Inflammatory macrophage treated with lipopolysaccharide for 1 hour (primary cell): ENCODE results near the gene SLC30A3.
"Not testable (repeated sequence)": the region's sequence is repeated elsewhere in the genome, so short reads cannot be mapped to it uniquely, and the experiment has no call there.

Experiments
- DNase-seq, 2 donors: peaks; one replicate each; pipeline ENCODE4 v3.0.0-alpha.2; 2020 to 2022

The SLC30A3 gene, protein sequence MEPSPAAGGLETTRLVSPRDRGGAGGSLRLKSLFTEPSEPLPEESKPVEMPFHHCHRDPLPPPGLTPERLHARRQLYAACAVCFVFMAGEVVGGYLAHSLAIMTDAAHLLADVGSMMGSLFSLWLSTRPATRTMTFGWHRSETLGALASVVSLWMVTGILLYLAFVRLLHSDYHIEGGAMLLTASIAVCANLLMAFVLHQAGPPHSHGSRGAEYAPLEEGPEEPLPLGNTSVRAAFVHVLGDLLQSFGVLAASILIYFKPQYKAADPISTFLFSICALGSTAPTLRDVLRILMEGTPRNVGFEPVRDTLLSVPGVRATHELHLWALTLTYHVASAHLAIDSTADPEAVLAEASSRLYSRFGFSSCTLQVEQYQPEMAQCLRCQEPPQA

DNA sequence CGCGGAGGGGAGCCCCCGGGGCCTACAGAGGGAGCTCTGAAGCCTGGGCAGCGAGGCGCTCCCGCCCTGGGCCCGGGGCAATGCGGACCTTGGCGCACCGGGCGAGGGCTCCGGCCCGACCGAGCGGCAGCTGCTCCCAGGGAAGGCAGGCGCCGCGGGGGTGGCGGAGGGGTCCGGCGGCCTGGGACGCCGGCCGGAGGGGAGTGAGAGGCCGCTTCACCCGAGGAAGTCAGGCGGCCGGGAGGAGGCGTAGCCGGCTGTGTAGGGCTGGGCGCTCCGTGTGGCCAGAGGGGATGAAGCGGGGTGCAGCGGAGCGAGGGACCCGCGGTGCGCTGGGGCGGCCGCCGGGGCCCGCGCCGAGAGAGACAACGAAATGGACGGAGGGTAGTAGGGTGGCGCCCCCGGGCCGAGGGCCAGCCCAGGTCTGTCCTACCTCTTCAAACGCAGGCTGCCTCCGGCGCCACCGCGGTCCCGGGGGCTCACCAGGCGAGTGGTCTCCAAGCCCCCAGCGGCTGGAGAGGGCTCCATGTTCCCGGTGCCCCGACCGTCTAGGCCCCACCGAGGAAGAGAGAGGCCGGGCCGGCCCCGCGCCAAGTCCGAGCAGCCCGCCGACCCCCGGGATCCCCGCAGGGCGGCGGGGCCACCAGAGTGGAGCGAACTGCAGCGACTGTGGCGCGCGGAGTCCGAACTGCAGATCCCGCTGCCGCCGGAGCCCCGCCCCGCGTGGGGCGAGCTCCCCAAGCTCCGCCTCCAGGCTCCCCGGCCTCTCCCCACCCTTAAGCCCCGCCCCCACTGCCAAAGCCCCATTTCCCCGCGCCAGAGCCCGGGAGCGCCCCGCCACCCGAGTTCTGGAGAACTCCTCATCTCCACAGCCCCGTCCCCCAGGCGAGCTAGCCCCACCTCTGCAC is at the start of gene SLC30A3:
Gene SLC30A3, minus strand, starts transcription at position 669 of the 908 bp plus-strand sequence. Its CDS starts 141 bp downstream, at position 528.
- DNase-seq = peak; percentile 65 to 72

DNA sequence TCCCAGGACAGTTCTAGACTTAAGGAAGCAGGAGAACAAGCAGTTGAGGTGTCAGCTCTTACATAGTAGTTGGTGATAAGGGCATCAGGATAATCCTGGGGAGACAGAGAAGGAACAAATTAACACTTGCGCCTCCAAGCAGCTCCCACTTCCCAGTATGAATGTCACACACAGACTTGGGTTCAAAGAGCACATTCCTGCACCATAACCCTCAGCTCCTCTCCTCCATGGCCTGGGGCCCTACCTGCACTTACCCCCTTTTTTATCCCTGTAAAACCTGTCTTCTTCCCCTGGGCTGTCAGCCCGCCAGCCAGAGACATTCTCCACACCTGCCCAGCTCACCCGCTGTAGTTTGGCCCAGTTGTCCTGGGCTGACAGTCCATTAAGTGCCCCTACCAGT is 49.3 kb upstream of the SLC30A3 start:
- DNase-seq = no peak

DNA sequence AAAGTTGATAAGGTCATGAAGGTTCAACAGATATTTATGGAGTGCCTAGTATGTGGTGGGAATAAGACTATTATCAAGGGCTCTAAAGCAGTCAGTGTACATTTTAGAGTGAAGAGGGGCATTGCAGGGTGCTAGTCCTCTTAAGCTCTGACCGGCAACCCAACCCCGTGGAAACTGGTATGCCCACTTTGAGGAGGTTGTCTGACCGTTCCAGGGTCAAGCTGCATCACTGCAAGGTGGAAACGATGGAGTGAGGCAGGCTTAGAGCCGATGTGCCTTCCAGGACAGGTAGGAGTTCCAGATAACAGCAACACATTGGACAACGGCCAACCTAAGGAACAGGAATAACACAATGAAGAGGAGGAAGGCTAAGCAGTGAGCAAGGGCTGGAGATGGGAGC is 46.8 kb upstream of the SLC30A3 start:
- DNase-seq = no peak

DNA sequence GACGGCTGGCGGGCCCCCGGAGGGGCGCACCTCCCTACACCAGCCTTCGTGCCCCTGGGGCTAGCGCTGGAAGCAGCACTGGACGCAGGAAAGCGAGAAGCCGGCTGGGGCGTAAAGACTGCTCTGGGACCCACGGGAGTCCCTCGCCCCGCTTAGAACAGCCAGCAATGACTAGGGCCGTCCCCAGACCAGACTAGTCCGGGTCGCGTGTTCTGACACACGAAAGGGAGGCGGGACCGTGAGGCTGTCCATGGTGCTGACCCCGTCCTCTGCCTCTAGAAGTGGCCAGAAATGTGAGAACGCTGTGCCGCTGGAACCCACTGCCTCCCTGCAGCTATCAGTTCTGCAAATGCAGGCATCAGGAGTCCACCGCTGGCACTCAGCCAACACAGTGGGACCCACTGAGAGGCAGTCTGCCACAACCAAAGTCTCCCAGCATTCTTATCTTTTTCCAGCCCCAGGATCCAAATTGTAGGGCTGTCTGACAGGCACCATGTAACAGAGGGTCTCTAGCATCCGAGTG is 45.6 kb upstream of the SLC30A3 start, which contains the start of gene UCN:
Gene UCN, minus strand, starts transcription at position 87 of the 523 bp plus-strand sequence. CDS start 550 bp downstream, outside the sequence.
- DNase-seq = no peak

DNA sequence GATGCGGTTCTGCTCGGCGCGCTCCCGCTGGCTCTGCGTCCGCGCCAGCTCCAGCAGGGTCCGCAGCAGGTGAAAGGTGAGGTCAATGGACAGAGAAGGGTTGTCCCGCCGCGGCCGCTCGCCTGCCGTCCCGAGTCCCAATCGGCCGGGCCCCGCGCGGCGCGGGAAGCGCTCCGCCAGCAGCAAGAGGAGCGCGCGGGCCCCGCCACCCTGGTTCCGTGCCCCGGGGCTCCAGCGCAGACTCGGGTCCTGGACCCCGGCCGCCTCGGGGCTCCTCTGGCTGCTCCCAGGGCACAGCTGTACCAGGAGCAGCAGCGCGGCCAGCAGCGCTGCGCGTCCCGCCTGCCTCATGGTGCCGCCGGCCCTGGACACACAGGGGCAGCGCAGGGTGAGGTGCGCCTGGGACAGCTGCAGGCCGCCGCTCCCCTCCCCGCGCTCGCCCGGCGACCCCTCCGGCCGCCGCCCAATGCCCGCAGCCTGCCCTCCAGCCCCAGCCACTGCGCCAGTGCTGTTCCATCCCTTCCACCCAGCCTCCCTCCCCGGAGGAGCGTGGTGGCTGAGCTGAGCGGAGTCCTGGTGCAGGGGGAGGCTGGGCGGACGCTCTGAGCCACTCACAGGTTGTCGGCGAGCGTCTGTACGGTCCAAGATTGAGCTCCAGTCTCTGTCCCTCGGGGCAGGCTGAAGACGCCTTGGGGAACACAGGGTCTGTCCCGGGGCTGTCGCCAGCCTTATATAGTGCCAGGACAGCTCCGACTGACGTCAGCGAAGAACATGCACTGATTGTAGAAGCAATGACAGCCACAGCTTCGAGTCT is 44.9 kb upstream of the SLC30A3 start:
- no peak for DNase-seq

DNA sequence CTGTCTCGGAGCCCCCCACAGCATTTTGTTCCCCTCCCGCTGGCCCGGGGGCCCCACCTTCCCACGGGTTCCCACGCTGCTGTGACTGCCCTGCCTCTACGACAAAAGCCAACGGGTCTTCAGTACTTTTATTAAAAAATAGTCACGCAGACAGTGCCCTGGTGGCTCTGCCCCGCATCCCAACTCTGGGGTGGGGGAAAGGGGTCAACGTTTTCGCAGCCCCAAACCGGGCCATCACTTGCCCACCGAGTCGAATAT is 44.4 kb upstream of the SLC30A3 start:
- DNase-seq = no peak

DNA sequence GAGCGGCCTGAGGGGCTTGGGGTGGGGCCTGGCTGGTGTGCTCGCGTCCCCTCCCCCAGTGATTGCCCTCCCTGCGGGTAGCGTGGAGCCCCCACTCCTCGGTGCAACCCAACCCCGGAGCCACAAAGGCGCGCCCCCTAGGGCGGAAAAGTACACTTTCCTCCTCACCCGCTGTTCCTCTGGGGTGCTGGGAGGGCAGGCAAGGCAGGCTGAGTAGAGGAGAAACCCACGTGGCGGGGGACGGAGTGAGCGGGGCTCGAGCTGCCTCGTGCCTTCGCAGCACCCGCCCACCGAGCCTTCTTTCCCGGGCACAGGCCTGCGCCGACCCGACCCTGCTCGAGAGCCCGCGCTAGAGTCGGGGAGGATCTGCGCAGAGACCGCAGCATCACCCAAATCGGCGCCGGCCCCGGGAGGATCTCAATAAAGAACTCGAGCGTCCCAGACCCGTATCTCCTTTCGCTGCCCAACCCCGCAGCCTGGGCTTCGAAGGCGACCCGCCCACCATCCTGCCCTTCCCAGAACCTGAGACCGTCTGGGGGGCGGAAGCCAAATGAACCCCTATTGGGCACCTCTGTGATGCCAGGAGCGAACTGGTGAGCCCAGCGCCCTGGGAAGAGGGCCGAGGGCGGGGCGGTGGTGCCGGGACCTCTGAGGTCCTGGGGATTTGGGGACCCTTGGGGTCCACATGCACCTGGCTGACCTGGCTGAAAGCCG is 43.9 kb upstream of the SLC30A3 start:
- DNase-seq = no peak

DNA sequence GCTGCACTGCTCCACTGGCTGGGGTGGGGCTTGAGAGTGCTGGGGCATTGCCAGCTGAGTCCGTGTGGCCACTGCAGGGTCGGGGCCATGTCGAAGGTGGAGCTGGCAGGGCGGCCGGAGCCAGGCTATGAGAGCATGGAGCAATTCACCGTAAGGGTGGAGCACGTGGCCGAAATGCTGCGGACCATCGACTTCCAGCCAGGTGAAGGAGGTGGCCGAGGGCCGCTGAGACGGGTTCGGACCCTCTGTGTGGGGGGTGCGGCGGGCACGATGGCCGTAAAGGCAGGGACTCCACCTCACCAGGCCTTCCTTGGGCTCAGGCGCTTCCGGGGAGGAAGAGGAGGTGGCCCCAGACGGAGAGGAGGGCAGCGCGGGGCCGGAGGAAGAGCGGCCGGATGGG is 43.3 kb upstream of the SLC30A3 start:
- no peak for DNase-seq

DNA sequence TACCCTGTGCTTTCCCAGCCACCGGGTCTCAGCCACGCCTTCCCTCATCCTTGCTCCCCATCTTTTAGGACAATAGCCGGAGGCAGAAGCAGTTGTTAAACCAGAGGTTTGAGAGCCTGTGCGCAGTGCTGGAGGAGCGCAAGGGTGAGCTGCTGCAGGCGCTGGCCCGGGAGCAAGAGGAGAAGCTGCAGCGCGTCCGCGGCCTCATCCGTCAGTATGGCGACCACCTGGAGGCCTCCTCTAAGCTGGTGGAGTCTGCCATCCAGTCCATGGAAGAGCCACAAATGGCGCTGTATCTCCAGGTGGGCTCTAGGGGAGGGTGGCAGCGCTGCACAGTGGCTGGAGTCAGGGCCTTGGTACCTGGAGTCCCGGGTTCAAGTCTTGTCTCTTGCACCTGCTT is 42.7 kb upstream of the SLC30A3 start:
- DNase-seq = no peak

DNA sequence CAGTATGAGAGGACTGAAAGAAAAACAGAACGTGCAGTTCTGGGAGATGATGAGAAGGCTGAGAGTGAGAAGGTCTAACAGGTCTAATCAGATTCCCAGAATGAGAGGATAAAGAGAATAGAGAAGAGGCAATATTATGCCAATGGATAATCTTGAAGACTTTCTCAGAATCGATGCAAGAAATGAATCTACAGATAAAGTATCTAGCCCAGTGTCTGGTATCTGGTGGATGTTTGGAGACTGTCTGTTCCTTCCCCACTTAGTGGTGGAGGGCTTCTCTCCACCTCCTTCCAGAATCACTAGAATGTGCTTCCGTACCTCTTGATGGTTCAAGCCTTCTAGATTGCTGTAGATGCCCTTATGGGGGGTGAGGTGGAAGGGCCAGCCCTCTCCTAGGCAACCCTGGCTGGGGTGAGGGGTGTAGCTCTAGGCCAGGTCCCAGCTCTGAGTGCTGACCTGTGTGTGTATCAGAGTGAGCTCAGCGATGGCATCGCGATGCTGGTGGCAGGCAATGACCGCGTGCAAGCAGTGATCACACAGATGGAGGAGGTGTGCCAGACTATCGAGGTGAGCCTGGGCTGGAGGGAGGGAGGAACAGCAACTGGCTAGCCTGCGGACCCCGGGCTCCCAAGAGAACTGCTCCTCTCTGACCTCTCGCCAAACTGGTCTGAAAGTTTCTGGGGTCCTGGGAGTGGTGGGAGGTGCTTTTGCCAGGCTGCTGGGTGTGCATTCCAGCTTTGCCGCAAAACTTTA is 41.8 kb upstream of the SLC30A3 start:
- no peak for DNase-seq

DNA sequence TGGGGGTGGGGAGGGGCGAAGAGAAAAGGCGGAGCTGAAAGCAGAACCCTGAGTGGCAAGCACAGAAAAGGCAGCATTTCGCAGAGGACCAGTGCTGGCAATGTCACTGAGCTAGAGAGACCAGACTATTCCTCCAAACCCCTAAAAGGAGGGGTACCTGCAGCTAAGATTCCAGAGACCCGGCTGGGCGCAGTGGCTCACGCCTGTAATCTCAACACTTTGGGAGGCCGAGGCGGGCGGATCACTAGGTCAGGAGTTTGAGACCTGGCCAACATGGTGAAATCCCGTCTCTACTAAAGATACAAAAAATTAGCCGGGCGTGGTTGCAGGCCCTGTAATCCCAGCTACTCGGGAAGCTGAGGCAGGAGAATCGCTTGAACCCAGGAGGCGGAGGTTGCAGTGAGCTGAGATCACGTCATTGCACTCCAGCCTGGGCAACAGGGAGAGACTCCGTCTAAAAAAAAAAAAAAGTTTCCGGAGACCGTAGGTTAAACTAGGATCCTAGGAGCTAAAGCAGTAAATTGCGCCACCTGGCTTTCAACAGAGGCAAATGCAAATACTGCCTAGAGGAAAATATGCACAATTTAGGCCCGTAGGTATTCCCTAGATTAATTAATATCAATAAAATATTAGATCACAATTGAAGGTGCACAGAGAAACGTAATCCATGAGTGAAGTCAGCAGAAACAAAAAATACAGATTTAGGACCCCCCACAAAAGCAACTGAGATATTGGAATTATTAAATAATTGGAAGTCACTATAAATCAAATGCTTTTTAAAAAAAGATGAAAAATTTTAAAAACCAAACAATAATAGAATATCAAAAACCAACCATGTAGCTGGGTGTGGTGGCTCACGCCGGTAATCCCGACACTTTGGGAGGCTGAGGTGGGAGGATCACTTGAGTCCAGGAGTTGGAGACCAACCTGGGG is 40.5 kb upstream of the SLC30A3 start:
- DNase-seq = peak; percentile 80 to 81

DNA sequence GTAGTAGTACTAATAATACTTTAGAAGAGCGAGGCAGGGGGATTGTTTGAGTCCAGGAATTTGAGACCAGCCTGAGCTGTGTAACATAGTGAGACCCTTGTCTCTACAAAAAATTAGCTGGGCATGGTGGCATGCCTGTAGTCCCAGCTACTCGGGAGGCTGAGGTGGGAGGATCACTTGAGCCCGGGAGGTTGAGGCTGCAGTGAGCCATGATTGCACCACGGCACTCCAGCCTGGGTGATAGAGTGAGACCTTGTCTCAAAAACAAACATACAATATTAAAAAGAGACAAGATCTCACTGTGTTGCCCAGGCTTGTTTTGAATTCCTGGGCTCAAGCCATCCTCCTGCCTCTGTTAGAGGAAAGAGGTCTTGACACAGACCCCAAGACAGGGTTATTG is 37.8 kb upstream of the SLC30A3 start:
- not testable (repeated sequence) for DNase-seq

DNA sequence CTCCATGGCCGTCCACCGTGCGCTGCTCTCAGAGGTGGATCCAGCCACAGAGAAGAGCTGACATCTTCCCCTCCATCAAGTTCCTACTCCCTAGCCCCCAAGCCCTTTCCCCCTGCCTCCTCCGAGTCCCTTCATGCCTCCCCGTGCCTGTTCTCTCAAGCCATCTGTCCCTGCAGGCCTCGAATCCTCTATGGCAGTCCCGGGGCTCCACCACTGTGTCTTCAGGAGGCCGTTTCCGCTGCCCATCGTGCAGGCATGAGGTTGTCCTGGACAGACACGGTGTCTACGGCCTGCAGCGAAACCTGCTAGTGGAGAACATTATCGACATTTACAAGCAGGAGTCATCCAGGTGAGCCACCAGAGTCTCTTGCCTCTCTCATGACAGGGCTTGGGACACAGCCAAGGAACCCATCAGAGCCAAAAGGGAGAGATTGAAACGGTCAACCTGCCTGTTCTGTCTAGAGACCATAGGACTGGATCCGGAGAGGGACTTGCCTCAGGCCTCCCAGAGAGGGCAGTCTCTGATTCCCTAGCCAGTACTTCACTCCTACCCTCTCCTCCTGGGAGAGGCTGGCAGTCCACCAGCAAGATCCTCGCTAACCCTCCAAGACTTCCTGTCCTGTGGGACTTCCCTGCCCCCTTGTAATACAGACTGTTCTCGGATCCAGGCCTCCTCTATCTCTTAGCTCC is 35.7 kb upstream of the SLC30A3 start:
- DNase-seq = no peak

DNA sequence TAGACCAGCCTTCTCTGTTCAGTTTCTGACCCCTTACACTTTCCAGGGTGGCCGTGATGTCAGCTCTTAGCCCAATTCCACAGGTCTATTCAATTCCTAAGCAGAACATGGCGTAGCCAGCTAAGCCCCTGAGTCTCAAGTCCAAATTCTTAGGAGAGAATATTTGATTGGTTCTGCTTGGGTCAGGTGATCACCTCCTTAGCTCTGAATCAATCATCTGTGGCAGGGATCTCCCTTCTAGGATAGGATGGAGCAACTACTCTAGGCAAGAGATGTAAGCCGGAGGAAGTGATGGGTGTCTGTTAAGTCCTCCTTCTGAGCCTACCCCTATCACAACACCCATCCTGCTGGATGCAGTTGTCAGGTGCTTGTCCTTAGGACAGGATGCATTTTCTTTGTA is 34.3 kb upstream of the SLC30A3 start:
- DNase-seq = no peak

DNA sequence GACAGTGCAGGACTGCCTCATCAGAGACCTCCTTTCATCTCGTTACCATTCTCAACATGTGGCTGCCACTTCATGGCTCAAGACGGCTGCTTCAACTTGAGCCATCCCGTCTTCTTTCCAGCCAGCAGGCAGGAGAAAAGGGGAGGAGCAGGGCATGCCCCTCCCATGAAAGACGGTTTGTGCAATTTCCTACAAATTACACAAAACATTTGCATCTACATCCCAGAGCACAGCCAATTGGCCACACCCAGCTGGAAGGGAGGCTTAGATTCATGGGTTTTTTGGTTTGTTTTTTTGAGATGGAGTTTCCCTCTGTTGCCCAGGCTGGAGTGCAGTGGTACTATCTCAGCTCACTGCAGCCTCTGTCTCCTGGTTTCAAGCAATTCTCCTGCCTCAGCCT is 33.6 kb upstream of the SLC30A3 start:
- peak; percentile 68 to 78 for DNase-seq

DNA sequence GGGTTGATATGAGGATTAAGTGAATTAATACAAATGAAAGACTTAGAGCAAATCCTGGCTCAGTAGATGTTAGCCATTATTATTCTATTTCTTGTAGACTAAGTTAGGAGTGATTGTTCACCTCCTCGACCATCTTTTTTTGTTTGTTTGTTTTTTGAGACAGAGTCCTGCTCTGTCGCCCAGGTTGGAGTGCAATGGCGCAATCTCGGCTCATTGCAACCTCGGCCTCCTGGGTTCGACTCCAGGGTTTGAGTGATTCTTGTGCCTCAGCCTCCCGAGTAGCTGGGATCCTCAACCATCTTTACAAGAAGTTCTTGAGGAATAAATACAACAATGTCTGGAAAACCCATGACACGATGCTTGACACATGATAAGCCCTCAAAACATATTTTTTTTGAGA is 32.1 kb upstream of the SLC30A3 start:
- DNase-seq = no peak

DNA sequence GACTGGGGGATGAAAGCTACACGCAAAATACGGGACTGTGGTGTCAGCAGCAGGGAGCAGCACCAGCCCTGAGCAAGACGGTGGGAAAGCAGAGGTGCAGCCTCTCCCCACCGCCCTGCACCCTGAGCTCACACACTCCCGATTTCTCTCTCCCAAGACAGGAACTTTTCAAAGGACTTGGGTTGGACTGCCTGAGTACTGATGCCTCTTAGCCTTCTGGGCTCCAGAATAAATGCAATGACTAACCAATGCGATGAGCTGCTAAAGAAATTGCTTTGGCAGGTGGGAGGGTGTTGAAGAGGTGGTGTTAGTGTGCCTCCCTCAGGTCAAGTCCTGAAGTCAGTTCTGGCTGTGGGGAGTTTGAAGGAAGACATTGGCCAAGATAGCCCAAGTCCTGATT is 29.0 kb upstream of the SLC30A3 start:
- DNase-seq = no peak

DNA sequence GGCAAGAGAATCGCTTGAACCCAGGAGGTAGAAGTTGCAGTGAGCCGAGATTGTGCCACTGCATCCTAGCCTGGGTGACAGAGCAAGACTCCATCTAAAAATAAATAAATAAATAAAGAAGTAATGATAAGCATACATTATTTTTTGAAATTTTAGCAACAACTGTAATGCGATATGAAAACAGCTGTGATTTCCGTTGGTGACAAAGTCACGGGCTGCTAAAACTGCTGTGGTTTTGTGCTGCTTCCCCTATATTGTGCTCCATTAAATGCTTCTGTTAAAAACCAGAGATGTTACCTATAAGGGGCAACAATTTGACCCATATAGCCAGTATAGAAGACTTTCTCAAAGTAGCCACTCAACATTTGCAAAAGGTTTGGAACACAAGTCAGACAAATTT is 27.7 kb upstream of the SLC30A3 start:
- no peak for DNase-seq

DNA sequence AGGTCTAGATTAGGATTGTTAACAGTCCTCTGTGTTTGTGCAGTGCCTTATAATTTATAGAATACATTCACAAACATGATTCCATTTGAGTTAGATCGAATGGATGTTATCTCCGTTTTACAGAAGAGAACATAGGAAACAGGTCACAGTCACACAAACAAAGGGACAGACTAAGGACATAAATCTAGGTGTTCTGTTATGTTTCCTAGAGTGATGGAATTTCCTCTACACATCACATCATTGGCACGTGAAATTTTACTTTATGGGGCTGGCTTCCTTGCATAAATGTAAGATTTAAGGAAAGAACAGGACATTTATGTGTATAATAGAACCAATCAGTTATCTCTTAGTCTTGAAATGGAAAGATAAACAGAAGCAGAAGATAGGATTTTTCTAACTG is 25.8 kb upstream of the SLC30A3 start:
- no peak for DNase-seq

DNA sequence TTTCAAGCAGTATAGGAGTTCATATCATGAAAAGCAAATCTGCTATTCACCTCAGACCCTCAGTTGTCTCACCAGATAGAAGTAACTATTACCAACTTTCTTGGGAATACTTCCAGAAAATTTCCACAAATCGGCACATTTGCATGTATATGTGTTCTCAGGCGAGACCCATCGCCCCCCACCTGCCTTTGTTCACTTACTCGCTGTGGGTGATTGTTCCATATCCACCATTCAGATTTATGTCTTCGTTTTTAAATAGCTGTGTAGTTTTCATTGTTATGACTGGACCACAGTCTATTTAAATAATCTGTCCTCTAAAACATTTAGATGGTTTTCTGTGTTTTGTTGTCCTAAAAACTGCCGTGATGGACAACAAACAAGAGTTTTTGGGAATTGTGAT is 22.6 kb upstream of the SLC30A3 start:
- DNase-seq = no peak
